ENCODE data around the gene WIPF1. TPM values are rescaled to one million over a fixed set of nuclear protein-coding genes. Genes with fewer than 3 reads are reported as not detected.

Gene WIPF1
- polyA plus RNA-seq, 3 donors: 23.5 to 25.7 (median 24.3) TPM

Other genes starting within 250 kb of the WIPF1 start
- 10 to 100 TPM; 34.4 to 36.1 (median 34.6) TPM for gene SCRN3, start 202.1 kb downstream of the WIPF1 start, polyA plus RNA-seq (ENCODE audit: insufficient read length in 3 of 3)
- 1 to 10 TPM; 6.0 to 7.8 (median 7.4) TPM for gene GPR155, start 110.8 kb downstream of the WIPF1 start, polyA plus RNA-seq (ENCODE audit: insufficient read length in 3 of 3)
- gene CHRNA1, start 166.7 kb upstream of the WIPF1 start, polyA plus RNA-seq (ENCODE audit: insufficient read length in 3 of 3): 1 to 10 TPM; 2.7 to 5.2 (median 3.7) TPM

Measured in right renal cortex interstitium (tissue), 3 donors.